Vagina (tissue), 2 donors: ENCODE results near the gene STK24.

Experiments used
- CTCF ChIP-seq, 3 experiments: fragments of 450-650 bp in 2 of 3; fragments of 200-600 bp in 1 of 3; sonication (generic) in 1 of 3; IDR thresholded peaks; one replicate each; pipeline ENCODE4 v1.5.1; 2017 to 2019; ENCODE audit warnings: antibody characterized with exemption in 3 of 3, mild to moderate bottlenecking in 2 of 3, moderate library complexity in 2 of 3
- POLR2A ChIP-seq, 2 donors: fragments of 450-650 bp; IDR thresholded peaks; one replicate each; pipeline ENCODE4 v1.6.1; 2017; ENCODE audit warnings: antibody characterized with exemption in 2 of 2, mild to moderate bottlenecking in 2 of 2, moderate library complexity in 2 of 2
- POLR2AphosphoS5 ChIP-seq, 2 donors: sonication (generic); formaldehyde crosslinking; IDR thresholded peaks; one replicate each; pipeline ENCODE4 v1.9.0; 2017; ENCODE audit warnings: antibody characterized with exemption in 2 of 2, mild to moderate bottlenecking in 2 of 2, low read depth in 1 of 2; ENCODE audit not compliant: insufficient read depth in 1 of 2

GRCh38 chr13:98443329-98443728 lies 133.6 kb downstream of the STK24 start:
- TF ChIP-seq CTCF (IDR thresholded peaks at IDR 0.05), result no peak
- no peak for TF ChIP-seq POLR2A (IDR thresholded peaks at IDR 0.05)
- TF ChIP-seq POLR2AphosphoS5 (IDR thresholded peaks at IDR 0.05; ENCODE audit: insufficient read depth in 1 of 2, low read depth in 1 of 2), result peak in 1 of 2 donors; percentile 57
